ENCODE results near the gene MCOLN3.
"Not testable (repeated sequence)": the region's sequence is repeated elsewhere in the genome, so short reads cannot be mapped to it uniquely, and the experiment has no call there.

Gene MCOLN3

GRCh38 chr1:85049735-85050166 lies 1.5 kb upstream of the MCOLN3 start:
- no peak for DNase-seq (ENCODE audit: low read depth in 3 of 3)

- no peak for DNase-seq (ENCODE audit: low read depth in 3 of 3)
Observed at GRCh38 chr1:85047472-85048295, 616 bp downstream of the MCOLN3 start.

GRCh38 chr1:85047144-85047471 lies 1.2 kb downstream of the MCOLN3 start:
- no peak for DNase-seq (ENCODE audit: low read depth in 3 of 3)

- DNase-seq (ENCODE audit: low read depth in 3 of 3): no peak
Observed at GRCh38 chr1:85042413-85042812, 5.9 kb downstream of the MCOLN3 start.

GRCh38 chr1:85041793-85042192 lies 6.5 kb downstream of the MCOLN3 start:
- DNase-seq (ENCODE audit: low read depth in 3 of 3): no peak

GRCh38 chr1:85033221-85033620 lies 15.1 kb downstream of the MCOLN3 start:
- no peak for DNase-seq (ENCODE audit: low read depth in 3 of 3)

- no peak for DNase-seq (ENCODE audit: low read depth in 3 of 3)
Observed at GRCh38 chr1:85030536-85030935, 17.8 kb downstream of the MCOLN3 start.

GRCh38 chr1:85028151-85028550 lies 20.1 kb downstream of the MCOLN3 start:
- DNase-seq (ENCODE audit: low read depth in 3 of 3): no peak

GRCh38 chr1:85027242-85027983 lies 20.9 kb downstream of the MCOLN3 start:
- DNase-seq (ENCODE audit: low read depth in 3 of 3): peak in 1 of 3 experiments; percentile 11

- DNase-seq (ENCODE audit: low read depth in 3 of 3): no peak
Observed at GRCh38 chr1:85025940-85026339, 22.4 kb downstream of the MCOLN3 start.

- no peak for DNase-seq (ENCODE audit: low read depth in 3 of 3)
Observed at GRCh38 chr1:85024736-85025135, 23.6 kb downstream of the MCOLN3 start.

GRCh38 chr1:85022700-85023099 lies 25.6 kb downstream of the MCOLN3 start:
- DNase-seq (ENCODE audit: low read depth in 3 of 3): no peak

- no peak for DNase-seq (ENCODE audit: low read depth in 3 of 3)
Observed at GRCh38 chr1:85019994-85020393, 28.3 kb downstream of the MCOLN3 start.

- no peak for DNase-seq (ENCODE audit: low read depth in 3 of 3)
Observed at GRCh38 chr1:85015826-85016225, 32.5 kb downstream of the MCOLN3 start.

GRCh38 chr1:85005641-85006040 lies 42.7 kb downstream of the MCOLN3 start:
- not testable (repeated sequence) for DNase-seq (ENCODE audit: low read depth in 3 of 3)

GRCh38 chr1:85001742-85002141 lies 46.6 kb downstream of the MCOLN3 start:
- no peak for DNase-seq (ENCODE audit: low read depth in 3 of 3)

GRCh38 chr1:84998642-84999280 lies 49.5 kb downstream of the MCOLN3 start:
- DNase-seq (ENCODE audit: low read depth in 3 of 3): peak in 1 of 3 experiments; percentile 20

- no peak for DNase-seq (ENCODE audit: low read depth in 3 of 3)
Observed at GRCh38 chr1:84997667-84998600, 50.4 kb downstream of the MCOLN3 start.

GRCh38 chr1:84996846-84997666 lies 51.2 kb downstream of the MCOLN3 start, which contains the start of gene MCOLN2:
Gene MCOLN2, minus strand, starts transcription at chr1:84997113. Its CDS starts 241 bp downstream, at chr1:84996872.
- DNase-seq (ENCODE audit: low read depth in 3 of 3): peak in 1 of 3 experiments; percentile 15
